Vagina (tissue), 2 donors: Measurements from ENCODE around the gene PCBP3. TPM values are rescaled to one million over a fixed set of nuclear protein-coding genes. Genes with fewer than 3 reads are reported as not detected.

Source experiments
- DNase-seq, 2 donors: peaks; one replicate each; pipeline ENCODE4 v3.0.0-alpha.2; 2017; ENCODE audit errors: extremely low spot score in 2 of 2
- H3K27ac ChIP-seq: fragments of 200-600 bp; sonication (generic); one replicate; pipeline ENCODE4 v1.5.1; 2019
- H3K27me3 ChIP-seq: fragments of 200-600 bp; sonication (generic); one replicate; pipeline ENCODE4 v1.5.1; 2019
- H3K36me3 ChIP-seq, 2 donors: fragments of 200-600 bp; sonication (generic); one replicate each; pipeline ENCODE4 v1.5.1; 2017 to 2019
- H3K4me1 ChIP-seq: fragments of 200-600 bp; sonication (generic); one replicate; pipeline ENCODE4 v1.5.1; 2019
- H3K4me3 ChIP-seq, 2 donors: fragments of 200-600 bp; sonication (generic); 1 replicate in 1 of 2; 2 replicates in 1 of 2; pipeline ENCODE4 v1.5.1; 2016 to 2019
- H3K9me3 ChIP-seq: fragments of 200-600 bp; sonication (generic); one replicate; pipeline ENCODE4 v1.5.1; 2019
- POLR2A ChIP-seq, 2 donors: fragments of 450-650 bp; IDR thresholded peaks; one replicate each; pipeline ENCODE4 v1.6.1; 2017; ENCODE audit warnings: antibody characterized with exemption in 2 of 2, mild to moderate bottlenecking in 2 of 2, moderate library complexity in 2 of 2
- POLR2AphosphoS5 ChIP-seq, 2 donors: sonication (generic); formaldehyde crosslinking; IDR thresholded peaks; one replicate each; pipeline ENCODE4 v1.9.0; 2017; ENCODE audit warnings: antibody characterized with exemption in 2 of 2, mild to moderate bottlenecking in 2 of 2, low read depth in 1 of 2; ENCODE audit not compliant: insufficient read depth in 1 of 2
- intact Hi-C: fragments of 100-400 bp; cut with DNase I; formaldehyde crosslinking; loops from one replicate; pipeline ENCODE4 v1.15.1; 2023
- total RNA-seq: library from RNA; depleted of rRNA; stranded (reverse); fragments of >200 nt; gene quantifications from one replicate; pipeline ENCODE4 v1.2.3, GENCODE V29; 2016
- TF ChIP-seq, protein P1 (sequence below), 3 experiments: fragments of 450-650 bp in 2 of 3; fragments of 200-600 bp in 1 of 3; sonication (generic) in 1 of 3; IDR thresholded peaks; one replicate each; pipeline ENCODE4 v1.5.1; 2017 to 2019; ENCODE audit warnings: antibody characterized with exemption in 3 of 3, mild to moderate bottlenecking in 2 of 3, moderate library complexity in 2 of 3

Gene PCBP3
- total RNA-seq, 1 donor from 2014 or later, result 4.9 TPM

DNA sequence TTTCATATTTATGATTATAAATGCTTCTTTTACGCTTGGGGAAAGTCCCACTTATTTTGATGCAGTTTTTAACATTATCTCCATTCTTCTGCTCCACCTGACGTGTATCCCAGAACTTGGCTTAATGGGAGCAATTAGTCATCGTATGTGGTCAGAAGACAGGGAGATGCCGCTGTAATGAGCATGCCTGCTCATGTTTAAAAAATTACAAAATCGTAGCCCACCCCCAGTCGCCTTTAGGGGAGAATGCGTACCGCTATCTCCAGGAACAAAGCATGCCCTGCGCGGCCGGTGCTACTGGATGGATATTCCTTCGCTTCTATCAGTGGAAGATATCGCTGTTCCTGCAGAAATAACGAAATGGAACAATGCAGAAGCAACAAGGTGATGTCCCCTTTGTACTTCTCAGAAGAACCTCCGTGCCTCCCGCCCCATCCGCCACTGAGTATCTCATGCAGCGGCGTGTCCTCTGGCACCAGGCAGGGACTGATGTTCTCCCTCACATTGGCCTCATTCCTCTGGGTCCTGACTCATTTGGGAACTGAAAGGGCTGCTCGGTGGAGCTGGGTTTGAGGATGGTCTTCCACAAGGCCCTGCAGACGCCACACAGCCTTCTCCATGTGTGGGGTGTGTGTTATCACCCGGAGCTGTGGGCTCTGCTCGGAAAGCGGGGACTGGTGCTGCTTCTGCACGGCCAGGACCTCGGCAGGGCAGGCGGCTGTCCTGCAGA, 221.7 kb downstream of the PCBP3 start:
- Histone ChIP-seq H3K9me3 (no peaks in the 10 kb centered on the region), H3K27ac (no peak overlapping the region), H3K36me3 (no peaks in the 10 kb centered on the region), H3K27me3 (no peaks in the 10 kb centered on the region), H3K4me1 (no peaks in the 10 kb centered on the region), H3K4me3 (no peak overlapping the region)
- no peak for DNase-seq
- TF ChIP-seq POLR2AphosphoS5 (IDR thresholded peaks at IDR 0.05; ENCODE audit: insufficient read depth in 1 of 2, low read depth in 1 of 2) (no peak), POLR2A (IDR thresholded peaks at IDR 0.05) (no peak)
- TF ChIP-seq, protein P1, sequence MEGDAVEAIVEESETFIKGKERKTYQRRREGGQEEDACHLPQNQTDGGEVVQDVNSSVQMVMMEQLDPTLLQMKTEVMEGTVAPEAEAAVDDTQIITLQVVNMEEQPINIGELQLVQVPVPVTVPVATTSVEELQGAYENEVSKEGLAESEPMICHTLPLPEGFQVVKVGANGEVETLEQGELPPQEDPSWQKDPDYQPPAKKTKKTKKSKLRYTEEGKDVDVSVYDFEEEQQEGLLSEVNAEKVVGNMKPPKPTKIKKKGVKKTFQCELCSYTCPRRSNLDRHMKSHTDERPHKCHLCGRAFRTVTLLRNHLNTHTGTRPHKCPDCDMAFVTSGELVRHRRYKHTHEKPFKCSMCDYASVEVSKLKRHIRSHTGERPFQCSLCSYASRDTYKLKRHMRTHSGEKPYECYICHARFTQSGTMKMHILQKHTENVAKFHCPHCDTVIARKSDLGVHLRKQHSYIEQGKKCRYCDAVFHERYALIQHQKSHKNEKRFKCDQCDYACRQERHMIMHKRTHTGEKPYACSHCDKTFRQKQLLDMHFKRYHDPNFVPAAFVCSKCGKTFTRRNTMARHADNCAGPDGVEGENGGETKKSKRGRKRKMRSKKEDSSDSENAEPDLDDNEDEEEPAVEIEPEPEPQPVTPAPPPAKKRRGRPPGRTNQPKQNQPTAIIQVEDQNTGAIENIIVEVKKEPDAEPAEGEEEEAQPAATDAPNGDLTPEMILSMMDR (IDR thresholded peaks at IDR 0.05), result no peak
- intact Hi-C loops, result no loop called here

DNA sequence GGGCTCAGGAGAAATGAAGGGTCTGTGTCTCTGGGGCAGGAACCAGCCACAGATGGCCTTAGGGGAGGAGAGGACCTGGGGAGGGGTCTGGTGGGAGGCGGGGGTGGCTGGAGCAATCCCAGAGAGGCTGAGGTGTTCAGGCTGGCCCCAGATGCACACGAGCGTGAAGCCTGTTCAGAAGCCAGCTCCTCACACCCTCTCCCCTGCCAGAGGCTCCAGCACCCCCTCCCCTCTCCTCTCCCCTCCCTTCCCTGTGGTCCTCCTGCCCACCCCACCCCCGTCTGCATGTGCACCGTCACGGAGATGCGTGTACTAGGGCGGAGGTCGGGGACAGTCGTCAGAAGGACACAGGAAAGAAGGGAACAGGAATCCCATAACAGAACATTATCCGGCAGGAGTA, 223.0 kb downstream of the PCBP3 start:
- no peak for DNase-seq
- TF ChIP-seq POLR2AphosphoS5 (IDR thresholded peaks at IDR 0.05; ENCODE audit: insufficient read depth in 1 of 2, low read depth in 1 of 2) (no peak), POLR2A (IDR thresholded peaks at IDR 0.05) (no peak)
- TF ChIP-seq, protein P1 (IDR thresholded peaks at IDR 0.05), result no peak
- Histone ChIP-seq H3K9me3 (no peaks in the 10 kb centered on the region), H3K4me3 (no peak overlapping the region), H3K36me3 (no peaks in the 10 kb centered on the region), H3K27ac (no peak overlapping the region), H3K4me1 (no peaks in the 10 kb centered on the region), H3K27me3 (no peaks in the 10 kb centered on the region)
- intact Hi-C loops, result no loop called here

DNA sequence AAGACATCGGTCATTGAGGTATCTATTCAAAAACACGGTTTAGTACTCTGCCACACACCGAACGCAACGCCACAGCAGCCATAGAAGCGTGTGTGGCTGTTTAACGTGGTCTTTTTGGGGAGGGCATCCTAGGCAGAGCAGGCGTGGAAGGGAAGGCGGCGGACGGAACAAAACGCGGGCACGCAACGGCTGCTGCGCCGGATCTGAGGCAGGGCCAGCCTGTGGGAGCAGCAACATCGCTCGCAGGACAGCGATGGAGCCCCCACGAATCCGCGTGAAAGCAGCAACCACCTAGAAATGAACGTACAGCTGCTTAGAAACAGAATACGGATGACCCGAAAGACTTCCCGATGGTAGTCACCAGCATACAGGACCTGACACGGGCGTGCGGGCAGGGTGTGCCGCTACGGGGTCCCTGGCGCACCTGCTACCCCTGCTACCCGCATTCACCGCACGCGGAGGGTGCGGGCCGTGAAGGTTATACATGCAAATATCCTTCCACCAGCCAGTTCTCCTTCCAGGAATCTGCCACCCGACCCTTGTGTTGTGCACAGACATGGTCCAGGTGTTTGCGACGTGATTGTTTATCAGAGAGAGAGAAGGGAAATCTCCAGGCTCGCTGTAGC, 223.6 kb downstream of the PCBP3 start:
- TF ChIP-seq POLR2AphosphoS5 (IDR thresholded peaks at IDR 0.05; ENCODE audit: insufficient read depth in 1 of 2, low read depth in 1 of 2) (no peak), POLR2A (IDR thresholded peaks at IDR 0.05) (no peak)
- TF ChIP-seq, protein P1 (IDR thresholded peaks at IDR 0.05), result no peak
- Histone ChIP-seq H3K27me3 (no peaks in the 10 kb centered on the region), H3K36me3 (no peaks in the 10 kb centered on the region), H3K9me3 (no peaks in the 10 kb centered on the region), H3K4me3 (no peak overlapping the region), H3K27ac (no peak overlapping the region), H3K4me1 (no peaks in the 10 kb centered on the region)
- intact Hi-C loops, result no loop called here
- DNase-seq, result no peak

DNA sequence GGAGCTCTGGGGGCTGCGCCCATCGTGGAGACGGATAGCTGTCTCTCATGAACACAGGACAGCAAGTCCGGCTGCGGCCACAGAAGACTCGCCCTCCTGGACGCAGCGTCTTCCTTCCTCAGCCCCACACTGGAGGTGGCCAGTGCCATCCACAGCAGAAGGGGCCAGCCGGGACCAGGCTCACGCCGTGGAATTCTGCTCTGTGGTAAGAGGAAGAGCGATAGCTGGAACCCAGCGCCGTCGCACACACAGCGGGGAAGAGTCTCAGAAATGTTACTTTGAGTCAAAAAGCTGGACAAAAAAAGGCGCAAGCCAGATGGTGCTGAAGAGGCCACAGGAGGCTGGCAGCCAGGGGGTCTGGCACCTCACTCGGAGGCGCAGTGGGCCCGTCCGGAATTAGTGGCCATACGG, 224.2 kb downstream of the PCBP3 start:
- intact Hi-C loops, result no loop called here
- no peak for DNase-seq
- TF ChIP-seq POLR2A (IDR thresholded peaks at IDR 0.05), result no peak
- TF ChIP-seq, protein P1 (IDR thresholded peaks at IDR 0.05), result no peak
- no peak for TF ChIP-seq POLR2AphosphoS5 (IDR thresholded peaks at IDR 0.05; ENCODE audit: insufficient read depth in 1 of 2, low read depth in 1 of 2)
- Histone ChIP-seq H3K36me3 (no peaks in the 10 kb centered on the region), H3K9me3 (no peaks in the 10 kb centered on the region), H3K4me3 (no peak overlapping the region), H3K4me1 (no peaks in the 10 kb centered on the region), H3K27ac (no peak overlapping the region), H3K27me3 (no peaks in the 10 kb centered on the region)

DNA sequence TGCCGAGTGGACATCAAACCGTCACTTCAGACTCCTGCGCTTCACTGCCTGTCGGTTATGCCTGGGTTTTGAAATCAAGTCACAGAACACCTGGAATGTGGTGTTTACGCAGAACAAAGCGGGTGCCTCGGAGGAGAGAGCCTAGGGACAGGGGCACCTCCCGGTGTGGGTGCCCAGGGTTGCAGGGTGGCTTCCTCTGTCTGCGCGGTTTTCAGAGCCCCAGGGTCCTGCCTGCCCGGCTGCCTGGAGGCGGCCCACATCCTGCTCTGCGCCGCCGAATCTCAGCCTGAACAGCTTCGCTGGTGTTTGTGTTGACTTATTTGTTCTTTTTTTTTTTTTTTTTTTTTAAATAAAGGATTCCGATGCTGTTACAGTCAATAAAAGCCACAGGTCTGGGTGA, 224.6 kb downstream of the PCBP3 start:
- no peak overlapping the region for H3K27ac ChIP-seq
- intact Hi-C loops, result no loop called here
- TF ChIP-seq POLR2A (IDR thresholded peaks at IDR 0.05) (no peak), POLR2AphosphoS5 (IDR thresholded peaks at IDR 0.05; ENCODE audit: insufficient read depth in 1 of 2, low read depth in 1 of 2) (no peak)
- TF ChIP-seq, protein P1 (IDR thresholded peaks at IDR 0.05), result no peak
- no peaks in the 10 kb centered on the region for H3K4me1 ChIP-seq
- H3K36me3 ChIP-seq, result no peaks in the 10 kb centered on the region
- no peak for DNase-seq
- no peaks in the 10 kb centered on the region for H3K9me3 ChIP-seq
- H3K27me3 ChIP-seq, result no peaks in the 10 kb centered on the region
- H3K4me3 ChIP-seq, result no peak overlapping the region
